ENCODE results near the gene WNT2B. TPM values are rescaled to one million over a fixed set of nuclear protein-coding genes. Genes with fewer than 3 reads are reported as not detected.

Gene WNT2B
- total RNA-seq, 1 donor from 2014 or later = 3.9 TPM

GRCh38 chr1:112565800-112566199, 57.0 kb downstream of the WNT2B start:
- DNase-seq (ENCODE audit: low spot score) = no peak

GRCh38 chr1:112575154-112575804, 66.5 kb downstream of the WNT2B start:
- DNase-seq (ENCODE audit: low spot score) = no peak

GRCh38 chr1:112576240-112576639, 67.5 kb downstream of the WNT2B start:
- no peak for DNase-seq (ENCODE audit: low spot score)

Small RNA genes lying within 50 kb of the gene (microRNA-seq; reads per million reads assigned to microRNA genes)
- gene MIR4256 (ENCODE audit: borderline number of aligned reads) = not detected

Other genes starting within 250 kb of the WNT2B start
- 44.4 TPM for gene CTTNBP2NL, start 112.8 kb upstream of the WNT2B start, total RNA-seq
- gene ST7L, start 110.2 kb downstream of the WNT2B start, total RNA-seq = 17.9 TPM
- gene CAPZA1, start 110.9 kb downstream of the WNT2B start, total RNA-seq = 142 TPM
- gene MOV10, start 165.7 kb downstream of the WNT2B start, total RNA-seq = 38.0 TPM
- gene RHOC, start 198.2 kb downstream of the WNT2B start, total RNA-seq = 253 TPM
- gene PPM1J, start 206.4 kb downstream of the WNT2B start, total RNA-seq = 0.61 TPM